GM18526 (cell line): ENCODE measurements around the gene DPF3.

ENCODE experiments used
- POLR2A ChIP-seq: IDR thresholded peaks from 3 replicates; pipeline ENCODE4 v1.6.1; 2011; ENCODE audit not compliant: insufficient read length; ENCODE audit errors: extremely low read depth

DPF3 gene

GRCh38 chr14:72607386-72608130 lies 286.3 kb downstream of the DPF3 start:
- no peak for TF ChIP-seq POLR2A

DNA sequence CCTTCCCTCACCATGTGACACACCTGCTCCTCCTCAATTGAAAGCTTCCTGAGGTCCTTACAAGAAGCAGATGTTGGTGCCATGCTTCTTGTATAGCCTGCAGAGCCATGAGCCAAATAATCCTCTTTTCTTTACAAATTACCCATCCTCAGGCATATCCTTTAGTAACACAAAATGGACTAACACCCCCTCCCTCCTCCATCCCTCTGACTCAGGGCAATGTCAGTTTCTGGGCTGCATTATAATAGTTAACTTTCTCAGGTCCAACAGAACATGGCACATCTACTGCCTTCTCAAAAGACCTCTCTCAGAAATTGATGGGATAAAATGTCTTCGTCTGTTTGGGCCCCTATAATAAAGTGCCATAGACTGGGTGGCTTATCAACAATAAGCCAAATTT lies 287.0 kb downstream of the DPF3 start:
- no peak for TF ChIP-seq POLR2A

DNA sequence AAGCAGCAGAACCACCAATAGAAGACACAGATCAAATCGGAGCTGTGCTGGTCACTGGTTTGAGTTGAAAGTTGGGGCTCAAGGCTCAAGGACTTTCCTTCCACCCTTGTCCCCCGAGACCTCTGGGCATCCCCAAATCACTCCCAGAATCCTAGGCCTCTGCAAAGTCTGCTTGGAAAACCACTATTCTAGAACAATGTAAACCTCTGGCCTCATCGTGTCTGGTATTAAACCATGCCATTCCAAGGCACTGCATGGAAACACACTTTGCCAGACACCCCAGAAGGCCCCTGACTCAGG lies 288.0 kb downstream of the DPF3 start:
- no peak for TF ChIP-seq POLR2A

- TF ChIP-seq POLR2A = no peak
These were observed 288.6 kb downstream of the DPF3 start for GRCh38 chr14:72605096-72605920.

- no peak for TF ChIP-seq POLR2A
These were observed 289.8 kb downstream of the DPF3 start for GRCh38 chr14:72604133-72604532.

DNA sequence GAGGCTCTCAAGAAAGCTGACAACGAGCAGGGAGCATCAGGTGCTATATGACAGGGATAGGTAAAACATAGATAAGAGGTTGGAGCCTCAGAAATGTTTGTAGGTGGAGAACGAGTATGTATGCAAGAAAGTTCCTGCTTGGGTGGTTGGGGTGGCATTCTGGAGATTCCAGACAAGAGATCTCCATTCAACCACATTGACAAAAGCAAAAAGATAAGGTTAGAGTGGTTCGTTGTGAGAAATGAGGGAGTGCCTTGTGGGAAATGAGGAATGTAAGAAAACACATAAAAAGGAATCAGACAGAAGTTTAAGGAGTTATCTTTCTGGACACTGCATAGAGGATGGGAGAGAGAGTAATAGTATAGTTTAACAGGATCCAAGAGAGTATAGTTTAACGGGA lies 290.3 kb downstream of the DPF3 start:
- TF ChIP-seq POLR2A = no peak

- no peak for TF ChIP-seq POLR2A
These were observed 293.2 kb downstream of the DPF3 start for GRCh38 chr14:72600551-72601330.

DNA sequence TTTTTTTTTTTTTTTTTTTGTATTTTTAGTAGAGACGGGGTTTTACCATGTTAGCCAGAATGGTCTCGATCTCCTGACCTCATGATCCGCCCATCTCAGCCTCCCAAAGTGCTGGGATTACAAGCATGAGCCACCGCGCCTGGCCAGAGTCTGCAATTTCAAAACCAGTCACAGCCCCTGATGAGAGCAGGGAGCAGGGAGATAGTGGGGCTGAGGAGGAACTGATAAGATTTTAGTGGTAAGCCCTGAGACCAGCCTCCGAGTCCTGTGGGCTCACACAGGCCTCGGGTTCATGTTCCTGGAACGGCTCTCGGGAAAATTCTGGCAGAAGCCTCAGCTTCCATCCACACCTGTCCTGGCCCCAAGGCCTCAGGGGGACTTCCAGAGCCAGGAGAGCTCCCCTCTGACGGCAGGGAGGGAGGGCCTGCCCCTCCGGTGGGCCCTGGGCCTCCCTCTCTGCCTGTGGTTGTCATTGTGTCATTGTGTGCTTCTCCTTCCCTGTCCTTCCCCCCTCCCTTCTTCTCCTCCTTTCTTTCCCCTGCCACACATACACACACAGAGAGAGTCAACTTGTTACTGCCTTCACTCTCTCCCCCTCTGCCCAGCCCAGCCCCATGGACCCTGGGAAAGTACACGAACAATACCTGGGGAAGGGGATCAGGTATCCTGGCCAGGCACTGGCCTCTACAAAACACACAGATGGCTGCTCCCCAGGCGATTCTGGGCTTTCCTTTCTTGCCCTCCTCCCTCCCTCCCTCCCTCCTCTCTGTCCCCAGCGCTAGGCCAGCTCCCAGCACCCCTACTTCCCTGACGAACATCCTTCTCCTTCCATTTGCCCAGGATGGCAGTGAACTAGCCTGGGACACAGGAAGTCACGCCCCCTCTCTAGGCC lies 294.1 kb downstream of the DPF3 start:
- no peak for TF ChIP-seq POLR2A

DNA sequence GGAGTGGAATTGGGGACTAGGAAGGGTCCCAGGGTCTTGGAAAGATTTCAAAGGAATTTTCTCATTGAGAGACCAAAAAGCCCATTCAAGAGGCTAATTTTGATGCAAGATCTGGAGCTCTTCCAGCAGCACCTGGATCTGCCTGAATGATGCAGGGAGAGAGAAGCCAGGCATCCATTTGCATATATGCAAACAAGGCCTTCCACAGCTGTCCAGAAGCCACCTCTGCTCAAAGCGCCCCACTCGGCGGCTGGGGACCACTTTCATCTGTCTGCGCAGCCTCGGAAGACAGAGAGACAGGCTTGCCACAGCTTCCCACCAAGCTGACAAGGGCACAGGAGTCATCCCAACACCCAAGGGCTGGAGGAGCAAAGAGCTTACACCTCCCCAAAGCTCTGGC lies 295.6 kb downstream of the DPF3 start:
- no peak for TF ChIP-seq POLR2A

GRCh38 chr14:72597252-72598233 lies 296.4 kb downstream of the DPF3 start:
- no peak for TF ChIP-seq POLR2A

DNA sequence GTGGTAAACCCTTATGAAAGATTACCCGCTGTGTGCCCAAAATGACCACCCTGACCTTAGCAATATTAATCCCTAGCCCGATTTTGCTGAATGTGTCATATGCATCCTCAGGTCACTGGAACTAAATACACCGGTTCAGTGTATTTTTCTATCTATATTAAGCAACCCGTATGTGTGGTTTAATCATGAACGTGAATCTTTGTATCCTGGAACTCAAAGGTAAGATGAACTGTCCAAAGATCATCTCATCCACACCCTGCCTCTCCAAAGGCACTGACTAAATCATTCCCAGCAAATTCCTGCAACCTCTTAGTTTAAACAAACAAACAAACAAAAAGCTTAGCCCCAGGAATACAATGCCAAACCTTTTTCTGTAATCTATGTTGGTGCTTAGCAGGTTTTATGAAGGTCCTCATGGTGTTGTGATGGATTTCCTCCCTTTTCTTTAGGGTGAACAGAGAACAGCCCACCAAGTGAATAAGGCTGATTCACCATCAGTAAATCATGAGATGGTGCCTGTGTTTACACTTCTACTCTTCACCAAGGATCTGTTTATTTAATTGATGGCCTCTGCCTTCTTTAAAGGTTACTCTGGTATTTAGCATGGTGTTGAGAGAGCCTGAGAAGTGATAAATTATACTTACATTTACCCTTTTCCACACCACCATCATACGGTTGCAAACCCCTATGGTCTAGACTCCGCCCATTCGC lies 298.6 kb downstream of the DPF3 start:
- no peak for TF ChIP-seq POLR2A

- TF ChIP-seq POLR2A = no peak
These were observed 299.6 kb downstream of the DPF3 start for GRCh38 chr14:72594099-72594901.
